Anterior cingulate cortex (tissue), 58 donors: ENCODE measurements around the gene ITGB8.
A peak's percentile ranks its signal among the peaks of the same experiment; 100 is the strongest.
"Not testable (repeated sequence)": the region's sequence is repeated elsewhere in the genome, so short reads cannot be mapped to it uniquely, and the experiment has no call there.

Experiments
- DNase-seq, 58 donors: peaks; one replicate each; lab custom pipeline; 2025; lab: John Stamatoyannopoulos, UW

The ITGB8 gene

GRCh38 chr7:20330239-20330927 lies at the start of gene ITGB8:
Gene ITGB8, plus strand, starts transcription at chr7:20330900. Its CDS starts 907 bp downstream, at chr7:20331807.
- peak; percentile 64 to 96 (median 87) for DNase-seq

GRCh38 chr7:20282959-20283358 lies 47.7 kb upstream of the ITGB8 start:
- DNase-seq, result no peak

- no peak for DNase-seq
Observed at GRCh38 chr7:20283385-20283784, 47.3 kb upstream of the ITGB8 start.

- no peak for DNase-seq
Observed at GRCh38 chr7:20284003-20284770, 46.5 kb upstream of the ITGB8 start.

- no peak for DNase-seq
Observed at GRCh38 chr7:20284771-20285143, 45.9 kb upstream of the ITGB8 start.

- DNase-seq, result no peak
Observed at GRCh38 chr7:20287317-20287716, 43.4 kb upstream of the ITGB8 start.

GRCh38 chr7:20288036-20288435 lies 42.7 kb upstream of the ITGB8 start:
- no peak for DNase-seq

- DNase-seq, result no peak
Observed at GRCh38 chr7:20290505-20291111, 40.1 kb upstream of the ITGB8 start.

GRCh38 chr7:20293336-20293735 lies 37.4 kb upstream of the ITGB8 start:
- no peak for DNase-seq

GRCh38 chr7:20296444-20296843 lies 34.3 kb upstream of the ITGB8 start:
- no peak for DNase-seq

GRCh38 chr7:20296901-20297300 lies 33.8 kb upstream of the ITGB8 start:
- no peak for DNase-seq

- DNase-seq, result no peak
Observed at GRCh38 chr7:20298486-20298901, 32.2 kb upstream of the ITGB8 start.

GRCh38 chr7:20299145-20299544 lies 31.6 kb upstream of the ITGB8 start:
- no peak for DNase-seq

- DNase-seq, result no peak
Observed at GRCh38 chr7:20299647-20300312, 30.9 kb upstream of the ITGB8 start.

GRCh38 chr7:20301311-20301939 lies 29.3 kb upstream of the ITGB8 start:
- no peak for DNase-seq

GRCh38 chr7:20302300-20302699 lies 28.4 kb upstream of the ITGB8 start:
- DNase-seq, result not testable (repeated sequence)

- DNase-seq, result no peak
Observed at GRCh38 chr7:20302891-20303290, 27.8 kb upstream of the ITGB8 start.

GRCh38 chr7:20304366-20304765 lies 26.3 kb upstream of the ITGB8 start:
- no peak for DNase-seq

GRCh38 chr7:20305726-20306125 lies 25.0 kb upstream of the ITGB8 start:
- DNase-seq, result no peak

GRCh38 chr7:20306180-20306946 lies 24.3 kb upstream of the ITGB8 start:
- DNase-seq, result no peak
